Keratinocyte (primary cell): Measurements from ENCODE around the gene PGAP3. TPM values are rescaled to one million over a fixed set of nuclear protein-coding genes. Genes with fewer than 3 reads are reported as not detected.

Experiments
- DNase-seq: peaks from one replicate; pipeline ENCODE4 v3.0.0-alpha.2; 2011; ENCODE audit warnings: low read depth, missing footprints, low spot score
- FAIRE-seq: peaks from 2 replicates; lab custom pipeline; 2011; peaks lifted over from hg19 to GRCh38; lab: Jason Lieb, UNC
- H2AFZ ChIP-seq: 2 replicates; pipeline ENCODE4 v1.6.0; 2012; ENCODE audit warnings: low read length, control low read depth, inconsistent platforms; ENCODE audit not compliant: control insufficient read depth
- H3K27ac ChIP-seq: 2 replicates; pipeline ENCODE4 v1.5.1; 2011; ENCODE audit warnings: low read length; ENCODE audit not compliant: control insufficient read depth, insufficient read depth
- H3K27me3 ChIP-seq: 3 replicates; pipeline ENCODE4 v1.6.0; 2011; ENCODE audit warnings: low read length; ENCODE audit not compliant: control insufficient read depth, insufficient read depth; ENCODE audit errors: extremely low read depth
- H3K36me3 ChIP-seq, 2 experiments: 2 replicates in 1 of 2; 3 replicates in 1 of 2; pipeline ENCODE4 v1.5.1; 2011; ENCODE audit warnings: low read length in 2 of 2, mild to moderate bottlenecking in 1 of 2; ENCODE audit not compliant: control insufficient read depth in 2 of 2, insufficient read depth in 2 of 2; ENCODE audit errors: extremely low read depth in 1 of 2
- H3K4me1 ChIP-seq: 3 replicates; pipeline ENCODE4 v1.5.1; 2011; ENCODE audit warnings: low read length; ENCODE audit not compliant: control insufficient read depth, insufficient read depth; ENCODE audit errors: extremely low read depth
- H3K4me2 ChIP-seq: 3 replicates; pipeline ENCODE4 v1.6.0; 2011; ENCODE audit warnings: low read depth, low read length; ENCODE audit not compliant: control insufficient read depth, insufficient read depth; ENCODE audit errors: extremely low read depth
- H3K4me3 ChIP-seq, 3 experiments: fragments of 200-600 bp in 1 of 3; sonication (generic) in 1 of 3; 2 replicates in 2 of 3; 3 replicates in 1 of 3; pipeline ENCODE4 v1.5.1; 2011 to 2016; ENCODE audit warnings: low read length in 3 of 3, mild to moderate bottlenecking in 3 of 3, control low read depth in 2 of 3, inconsistent platforms in 1 of 3, low read depth in 1 of 3, mixed read lengths in 1 of 3, mixed run types in 1 of 3, moderate library complexity in 1 of 3; ENCODE audit not compliant: control insufficient read depth in 2 of 3, insufficient read depth in 2 of 3; ENCODE audit errors: extremely low read depth in 1 of 3
- H3K79me2 ChIP-seq: 2 replicates; pipeline ENCODE4 v1.6.0; 2012; ENCODE audit warnings: low read length; ENCODE audit not compliant: control insufficient read depth, insufficient read depth
- H3K9ac ChIP-seq: 3 replicates; pipeline ENCODE4 v1.6.0; 2011; ENCODE audit warnings: low read length; ENCODE audit not compliant: control insufficient read depth, insufficient read depth; ENCODE audit errors: extremely low read depth
- H3K9me1 ChIP-seq: 3 replicates; pipeline ENCODE4 v1.6.0; 2011; ENCODE audit warnings: low read length; ENCODE audit not compliant: control insufficient read depth, insufficient read depth; ENCODE audit errors: extremely low read depth
- H3K9me3 ChIP-seq: 2 replicates; pipeline ENCODE4 v1.5.1; 2012; ENCODE audit warnings: low read depth, low read length; ENCODE audit not compliant: control insufficient read depth
- H4K20me1 ChIP-seq: 3 replicates; pipeline ENCODE4 v1.6.0; 2011; ENCODE audit warnings: low read length; ENCODE audit not compliant: control insufficient read depth, insufficient read depth; ENCODE audit errors: extremely low read depth
- CTCF ChIP-seq, 3 experiments: IDR thresholded peaks in 1 of 3; conservative IDR thresholded peaks in 1 of 3; optimal IDR thresholded peaks in 1 of 3; 2 replicates in 2 of 3; 3 replicates in 1 of 3; pipeline versions ENCODE3 to v1.5.1; 2011; ENCODE audit warnings: low read length in 3 of 3, mild to moderate bottlenecking in 3 of 3, moderate library complexity in 2 of 3, control low read depth in 1 of 3, inconsistent platforms in 1 of 3; ENCODE audit not compliant: insufficient read depth in 2 of 3; ENCODE audit errors: extremely low read depth in 1 of 3
- EZH2 ChIP-seq: IDR thresholded peaks from one replicate; pipeline ENCODE4 v1.6.1; 2012; ENCODE audit warnings: inconsistent platforms, mild to moderate bottlenecking, low read length, moderate library complexity
- dilution Hi-C: fragments of 300-500 bp; cut with MboI; formaldehyde crosslinking; loops from one replicate; pipeline ENCODE4 v1.7.0; 2020; ENCODE audit warnings: low sequenced_read_pairs; ENCODE audit not compliant: extremely low pct_ligation_motif_present
- polyA plus RNA-seq, 5 experiments: library from polyadenylated mRNA; depleted of rRNA in 3 of 5; stranded (reverse) in 3 of 5; stranded (forward) in 1 of 5; unstranded in 1 of 5; fragments of >200 nt; gene quantifications; 1 replicate in 1 of 5; 2 replicates in 3 of 5; 3 replicates in 1 of 5; pipeline versions ENCODE4 v1.2.1 to v1.2.3, GENCODE V29; 2011 to 2012; ENCODE audit warnings: missing spikeins in 2 of 5, low read depth in 1 of 5, low replicate concordance in 1 of 5

Gene PGAP3
- polyA plus RNA-seq, 1 donor (not counting 4 experiments of a cell fraction or from before 2014, with no cell fraction given), result 5.6 TPM

GRCh38 chr17:39642291-39643074 lies 45.4 kb downstream of the PGAP3 start:
- Histone ChIP-seq H3K79me2 (peaks cover 49% of the 10 kb centered on the region), H4K20me1 (peaks cover 9% of the 10 kb centered on the region), H3K4me2 (no peak overlapping the region)

GRCh38 chr17:39641883-39642282 lies 46.0 kb downstream of the PGAP3 start:
- Histone ChIP-seq H3K36me3 (peaks cover 0 to 3% of the 10 kb centered on the region in 2 experiments), H3K4me3 (no peak overlapping the region), H3K9me1 (peaks cover 3% of the 10 kb centered on the region), H3K4me2 (no peak overlapping the region), H3K4me1 (peaks cover 21% of the 10 kb centered on the region), H3K27me3 (no peaks in the 10 kb centered on the region), H3K9ac (no peak overlapping the region), H2AFZ (no peak overlapping the region), H3K9me3 (no peaks in the 10 kb centered on the region), H3K79me2 (peaks cover 53% of the 10 kb centered on the region), H4K20me1 (peaks cover 6% of the 10 kb centered on the region), H3K27ac (no peak overlapping the region)
- DNase-seq, result no peak
- TF ChIP-seq EZH2 (no peak), CTCF (optimal IDR thresholded peaks at IDR 0.05 in 1 of 3, IDR thresholded peaks at IDR 0.05 in 1 of 3, conservative IDR thresholded peaks at IDR 0.05 in 1 of 3; ENCODE audit: extremely low read depth in 1 of 3, insufficient read depth in 2 of 3, low read length in 3 of 3) (no peak)
- dilution Hi-C loops, result no loop called here
- no peak for FAIRE-seq

More at GRCh38 chr17:39642291-39643074, 45.4 kb downstream of the PGAP3 start:
- peaks cover 21% of the 10 kb centered on the region for H3K4me1 ChIP-seq
- DNase-seq (no peak), FAIRE-seq (no peak)
- no peaks in the 10 kb centered on the region for H3K9me3 ChIP-seq
- H3K4me3 ChIP-seq, result no peak overlapping the region
- peaks cover 0 to 3% of the 10 kb centered on the region in 2 experiments for H3K36me3 ChIP-seq
- dilution Hi-C loops, result no loop called here
- no peak overlapping the region for H2AFZ ChIP-seq
- H3K9ac ChIP-seq, result no peak overlapping the region
- H3K27ac ChIP-seq, result no peak overlapping the region
- peaks cover 3% of the 10 kb centered on the region for H3K9me1 ChIP-seq
- H3K27me3 ChIP-seq, result no peaks in the 10 kb centered on the region
- TF ChIP-seq CTCF (optimal IDR thresholded peaks at IDR 0.05 in 1 of 3, IDR thresholded peaks at IDR 0.05 in 1 of 3, conservative IDR thresholded peaks at IDR 0.05 in 1 of 3; ENCODE audit: extremely low read depth in 1 of 3, insufficient read depth in 2 of 3, low read length in 3 of 3), result no peak
- no peak for TF ChIP-seq EZH2
